SK-N-SH (cell line): ENCODE data around the gene ARHGEF40. TPM values are rescaled to one million over a fixed set of nuclear protein-coding genes. Genes with fewer than 3 reads are reported as not detected.

ENCODE experiments used
- CTCF ChIA-PET: fragments of 300-600, 350-600 bp; formaldehyde crosslinking; extraction: SDS; loops from one replicate; lab custom pipeline; 2021; lab: Yijun Ruan, JAX
- POLR2A ChIA-PET: fragments of 350-600 bp; sonication (Branson Sonifier 250); formaldehyde crosslinking; extraction: SDS; loops from one replicate; lab custom pipeline; 2020; ENCODE audit warnings: antibody characterized with exemption, inconsistent platforms; lab: Yijun Ruan, JAX
- DNase-seq: peaks from one replicate; pipeline ENCODE4 v3.0.0; 2012
- H2AFZ ChIP-seq: fragments of 200-600 bp; sonication (generic); 2 replicates; pipeline ENCODE4 v1.8.1; 2016; ENCODE audit warnings: antibody characterized with exemption, mild to moderate bottlenecking, low read depth
- H3F3A ChIP-seq: fragments of 200-600 bp; sonication (generic); replicated peaks from 2 replicates; pipeline ENCODE3; 2016; ENCODE audit warnings: antibody characterized with exemption, mild to moderate bottlenecking; ENCODE audit not compliant: insufficient read depth
- H3K27ac ChIP-seq, 2 experiments: fragments of 200-500 bp in 1 of 2; fragments of 200-600 bp in 1 of 2; sonication (Bioruptor generic) in 1 of 2; sonication (generic), shearing (Covaris generic) in 1 of 2; 2 replicates each; pipeline versions ENCODE4 v1.5.1 to v1.6.1; 2014 to 2016; ENCODE audit warnings: low read depth in 2 of 2, inconsistent platforms in 1 of 2, low read length in 1 of 2, mild to moderate bottlenecking in 1 of 2, mixed read lengths in 1 of 2
- H3K27me3 ChIP-seq: fragments of 200-600 bp; sonication (generic), shearing (Covaris generic); 2 replicates; pipeline ENCODE4 v1.6.1; 2016; ENCODE audit warnings: mixed run types; ENCODE audit not compliant: insufficient read depth
- H3K36me3 ChIP-seq, 2 experiments: fragments of 200-500 bp in 1 of 2; fragments of 200-600 bp in 1 of 2; sonication (Bioruptor generic) in 1 of 2; sonication (generic) in 1 of 2; replicated peaks in 1 of 2; 2 replicates each; pipeline versions ENCODE3 to v1.5.1; 2014 to 2016; ENCODE audit warnings: low read length in 1 of 2, mild to moderate bottlenecking in 1 of 2; ENCODE audit not compliant: insufficient read depth in 2 of 2, control insufficient read depth in 1 of 2
- H3K4me1 ChIP-seq, 2 experiments: fragments of 200-500 bp in 1 of 2; fragments of 200-600 bp in 1 of 2; sonication (Bioruptor generic) in 1 of 2; sonication (generic), shearing (Covaris generic) in 1 of 2; 2 replicates each; pipeline versions ENCODE4 v1.5.1 to v1.6.1; 2014 to 2016; ENCODE audit warnings: low read depth in 1 of 2, low read length in 1 of 2, mixed run types in 1 of 2; ENCODE audit not compliant: insufficient read depth in 2 of 2, control insufficient read depth in 1 of 2
- H3K4me2 ChIP-seq: fragments of 200-600 bp; sonication (generic), shearing (Covaris generic); 2 replicates; pipeline ENCODE4 v1.6.1; 2017; ENCODE audit warnings: mixed run types
- H3K4me3 ChIP-seq, 2 experiments: fragments of 200-500 bp in 1 of 2; fragments of 200-600 bp in 1 of 2; sonication (Bioruptor generic) in 1 of 2; sonication (generic), shearing (Covaris generic) in 1 of 2; 2 replicates each; pipeline versions ENCODE4 v1.5.1 to v1.8.1; 2014 to 2016; ENCODE audit warnings: low read depth in 2 of 2, inconsistent platforms in 1 of 2, low read length in 1 of 2, mild to moderate bottlenecking in 1 of 2, mixed read lengths in 1 of 2, moderate library complexity in 1 of 2
- H3K79me2 ChIP-seq: fragments of 200-600 bp; sonication (generic); 2 replicates; pipeline ENCODE4 v1.8.1; 2017; ENCODE audit warnings: mild to moderate bottlenecking; ENCODE audit not compliant: insufficient read depth
- H3K9ac ChIP-seq: fragments of 200-600 bp; sonication (generic); 2 replicates; pipeline ENCODE4 v1.6.1; 2017; ENCODE audit warnings: mixed run types
- H3K9me2 ChIP-seq: fragments of 200-600 bp; sonication (generic); 2 replicates; pipeline ENCODE4 v1.6.1; 2017; ENCODE audit warnings: mixed run types
- H3K9me3 ChIP-seq: fragments of 200-600 bp; sonication (generic); 2 replicates; pipeline ENCODE4 v1.6.1; 2017; ENCODE audit warnings: mixed run types, mild to moderate bottlenecking, moderate library complexity
- H4K20me1 ChIP-seq: fragments of 200-600 bp; sonication (generic); 2 replicates; pipeline ENCODE4 v1.6.1; 2017; ENCODE audit warnings: mild to moderate bottlenecking, mixed run types; ENCODE audit not compliant: insufficient read depth
- EP300 ChIP-seq, 2 experiments: IDR thresholded peaks; 2 replicates each; pipeline versions ENCODE4 v1.4.0 to v1.6.1; 2012; ENCODE audit warnings: borderline replicate concordance in 1 of 2, low read depth in 1 of 2, low read length in 1 of 2
- GABPA ChIP-seq: IDR thresholded peaks from 2 replicates; pipeline ENCODE4 v1.4.0; 2012; ENCODE audit warnings: low read depth, mild to moderate bottlenecking
- GATA2 ChIP-seq: sonication (generic); formaldehyde crosslinking; IDR thresholded peaks from 2 replicates; pipeline ENCODE4 v1.5.0; 2020; ENCODE audit warnings: mild to moderate bottlenecking, missing genetic modification reagents
- JUND ChIP-seq: IDR thresholded peaks from 2 replicates; pipeline ENCODE4 v1.4.0; 2012
- MAX ChIP-seq: IDR thresholded peaks from 2 replicates; pipeline ENCODE4 v1.4.0; 2012; ENCODE audit warnings: low read depth
- MEF2A ChIP-seq: IDR thresholded peaks from 2 replicates; pipeline ENCODE4 v1.4.0; 2012; ENCODE audit warnings: low read depth, borderline replicate concordance
- MXI1 ChIP-seq: IDR thresholded peaks from 2 replicates; pipeline ENCODE4 v1.6.1; 2012; ENCODE audit warnings: mild to moderate bottlenecking, low read depth, low read length, improper control_type of control experiment
- NFIC ChIP-seq: IDR thresholded peaks from 2 replicates; pipeline ENCODE4 v1.4.0; 2012; ENCODE audit warnings: borderline replicate concordance
- NRF1 ChIP-seq: IDR thresholded peaks from 2 replicates; pipeline ENCODE4 v1.6.1; 2012; ENCODE audit warnings: low read depth, mild to moderate bottlenecking, low read length
- POLR2AphosphoS5 ChIP-seq: IDR thresholded peaks from 2 replicates; pipeline ENCODE4 v1.6.1; 2012; ENCODE audit warnings: low read depth, low read length
- RCOR1 ChIP-seq: fragments of 150-350 bp; IDR thresholded peaks from 2 replicates; pipeline ENCODE4 v1.6.1; 2017; ENCODE audit warnings: antibody characterized with exemption, low read length
- RFX5 ChIP-seq: IDR thresholded peaks from 2 replicates; pipeline ENCODE4 v1.6.1; 2012; ENCODE audit warnings: mild to moderate bottlenecking, improper control_type of control experiment, low read length
- RXRA ChIP-seq: IDR thresholded peaks from 2 replicates; pipeline ENCODE4 v1.4.0; 2012; ENCODE audit warnings: low read depth, mild to moderate bottlenecking, borderline replicate concordance
- TCF12 ChIP-seq: IDR thresholded peaks from 2 replicates; pipeline ENCODE4 v1.4.0; 2012
- WGBS: methylation state at CpG from one replicate; pipeline ENCODE4 v1.1.6; 2017; ENCODE audit warnings: low lambda C conversion rate; 5-methylcytosine and 5-hydroxymethylcytosine counted together
- polyA plus RNA-seq, 3 experiments: library from polyadenylated mRNA; depleted of rRNA; stranded (reverse); fragments of >200 nt; gene quantifications; 2 replicates each; pipeline ENCODE4 v1.2.3, GENCODE V29; 2012
- TF ChIP-seq, protein P1 (sequence below): IDR thresholded peaks from 2 replicates; pipeline ENCODE4 v1.4.0; 2012; ENCODE audit warnings: low read depth, borderline replicate concordance
- TF ChIP-seq, protein P2 (sequence below): fragments of 200-600 bp; sonication (generic); IDR thresholded peaks from 2 replicates; pipeline ENCODE4 v1.6.1; 2017; ENCODE audit warnings: antibody characterized with exemption, mild to moderate bottlenecking, moderate library complexity
- TF ChIP-seq, protein P3 (sequence below): IDR thresholded peaks from 2 replicates; pipeline ENCODE4 v1.6.1; 2012; ENCODE audit warnings: mild to moderate bottlenecking, low read depth, low read length, moderate library complexity
- TF ChIP-seq, protein P4 (sequence below): fragments of 150-350 bp; IDR thresholded peaks from 2 replicates; pipeline ENCODE4 v1.6.1; 2016; ENCODE audit warnings: mild to moderate bottlenecking, low read depth, low read length

The ARHGEF40 gene
- polyA plus RNA-seq, 1 of the 3 experiments (the other 2 are of a cell fraction): 58.8 TPM

- H3K79me2 ChIP-seq: no peaks in the 10 kb centered on the region
- no peaks in the 10 kb centered on the region for H3K36me3 ChIP-seq
- no peaks in the 10 kb centered on the region for H4K20me1 ChIP-seq
- H2AFZ ChIP-seq: no peak overlapping the region
- no peak overlapping the region for H3K9ac ChIP-seq
- no peak for TF ChIP-seq RXRA
- TF ChIP-seq RCOR1: no peak
- TF ChIP-seq GATA2 (CRISPR knock-in tag): no peak
- TF ChIP-seq POLR2AphosphoS5: no peak
- TF ChIP-seq, protein P1, sequence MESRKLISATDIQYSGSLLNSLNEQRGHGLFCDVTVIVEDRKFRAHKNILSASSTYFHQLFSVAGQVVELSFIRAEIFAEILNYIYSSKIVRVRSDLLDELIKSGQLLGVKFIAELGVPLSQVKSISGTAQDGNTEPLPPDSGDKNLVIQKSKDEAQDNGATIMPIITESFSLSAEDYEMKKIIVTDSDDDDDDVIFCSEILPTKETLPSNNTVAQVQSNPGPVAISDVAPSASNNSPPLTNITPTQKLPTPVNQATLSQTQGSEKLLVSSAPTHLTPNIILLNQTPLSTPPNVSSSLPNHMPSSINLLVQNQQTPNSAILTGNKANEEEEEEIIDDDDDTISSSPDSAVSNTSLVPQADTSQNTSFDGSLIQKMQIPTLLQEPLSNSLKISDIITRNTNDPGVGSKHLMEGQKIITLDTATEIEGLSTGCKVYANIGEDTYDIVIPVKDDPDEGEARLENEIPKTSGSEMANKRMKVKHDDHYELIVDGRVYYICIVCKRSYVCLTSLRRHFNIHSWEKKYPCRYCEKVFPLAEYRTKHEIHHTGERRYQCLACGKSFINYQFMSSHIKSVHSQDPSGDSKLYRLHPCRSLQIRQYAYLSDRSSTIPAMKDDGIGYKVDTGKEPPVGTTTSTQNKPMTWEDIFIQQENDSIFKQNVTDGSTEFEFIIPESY: no peak
- no peak for TF ChIP-seq NFIC
- TF ChIP-seq MAX: no peak
- no peak for TF ChIP-seq TCF12
- TF ChIP-seq, protein P2, sequence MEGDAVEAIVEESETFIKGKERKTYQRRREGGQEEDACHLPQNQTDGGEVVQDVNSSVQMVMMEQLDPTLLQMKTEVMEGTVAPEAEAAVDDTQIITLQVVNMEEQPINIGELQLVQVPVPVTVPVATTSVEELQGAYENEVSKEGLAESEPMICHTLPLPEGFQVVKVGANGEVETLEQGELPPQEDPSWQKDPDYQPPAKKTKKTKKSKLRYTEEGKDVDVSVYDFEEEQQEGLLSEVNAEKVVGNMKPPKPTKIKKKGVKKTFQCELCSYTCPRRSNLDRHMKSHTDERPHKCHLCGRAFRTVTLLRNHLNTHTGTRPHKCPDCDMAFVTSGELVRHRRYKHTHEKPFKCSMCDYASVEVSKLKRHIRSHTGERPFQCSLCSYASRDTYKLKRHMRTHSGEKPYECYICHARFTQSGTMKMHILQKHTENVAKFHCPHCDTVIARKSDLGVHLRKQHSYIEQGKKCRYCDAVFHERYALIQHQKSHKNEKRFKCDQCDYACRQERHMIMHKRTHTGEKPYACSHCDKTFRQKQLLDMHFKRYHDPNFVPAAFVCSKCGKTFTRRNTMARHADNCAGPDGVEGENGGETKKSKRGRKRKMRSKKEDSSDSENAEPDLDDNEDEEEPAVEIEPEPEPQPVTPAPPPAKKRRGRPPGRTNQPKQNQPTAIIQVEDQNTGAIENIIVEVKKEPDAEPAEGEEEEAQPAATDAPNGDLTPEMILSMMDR: no peak
- no peak for TF ChIP-seq EP300 (IDR thresholded peaks at IDR 0.05; ENCODE audit: borderline replicate concordance in 1 of 2, low read depth in 1 of 2, low read length in 1 of 2)
- no peak for TF ChIP-seq GABPA
- TF ChIP-seq, protein P3, sequence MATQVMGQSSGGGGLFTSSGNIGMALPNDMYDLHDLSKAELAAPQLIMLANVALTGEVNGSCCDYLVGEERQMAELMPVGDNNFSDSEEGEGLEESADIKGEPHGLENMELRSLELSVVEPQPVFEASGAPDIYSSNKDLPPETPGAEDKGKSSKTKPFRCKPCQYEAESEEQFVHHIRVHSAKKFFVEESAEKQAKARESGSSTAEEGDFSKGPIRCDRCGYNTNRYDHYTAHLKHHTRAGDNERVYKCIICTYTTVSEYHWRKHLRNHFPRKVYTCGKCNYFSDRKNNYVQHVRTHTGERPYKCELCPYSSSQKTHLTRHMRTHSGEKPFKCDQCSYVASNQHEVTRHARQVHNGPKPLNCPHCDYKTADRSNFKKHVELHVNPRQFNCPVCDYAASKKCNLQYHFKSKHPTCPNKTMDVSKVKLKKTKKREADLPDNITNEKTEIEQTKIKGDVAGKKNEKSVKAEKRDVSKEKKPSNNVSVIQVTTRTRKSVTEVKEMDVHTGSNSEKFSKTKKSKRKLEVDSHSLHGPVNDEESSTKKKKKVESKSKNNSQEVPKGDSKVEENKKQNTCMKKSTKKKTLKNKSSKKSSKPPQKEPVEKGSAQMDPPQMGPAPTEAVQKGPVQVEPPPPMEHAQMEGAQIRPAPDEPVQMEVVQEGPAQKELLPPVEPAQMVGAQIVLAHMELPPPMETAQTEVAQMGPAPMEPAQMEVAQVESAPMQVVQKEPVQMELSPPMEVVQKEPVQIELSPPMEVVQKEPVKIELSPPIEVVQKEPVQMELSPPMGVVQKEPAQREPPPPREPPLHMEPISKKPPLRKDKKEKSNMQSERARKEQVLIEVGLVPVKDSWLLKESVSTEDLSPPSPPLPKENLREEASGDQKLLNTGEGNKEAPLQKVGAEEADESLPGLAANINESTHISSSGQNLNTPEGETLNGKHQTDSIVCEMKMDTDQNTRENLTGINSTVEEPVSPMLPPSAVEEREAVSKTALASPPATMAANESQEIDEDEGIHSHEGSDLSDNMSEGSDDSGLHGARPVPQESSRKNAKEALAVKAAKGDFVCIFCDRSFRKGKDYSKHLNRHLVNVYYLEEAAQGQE: no peak
- no peak for TF ChIP-seq NRF1
- TF ChIP-seq, protein P4, sequence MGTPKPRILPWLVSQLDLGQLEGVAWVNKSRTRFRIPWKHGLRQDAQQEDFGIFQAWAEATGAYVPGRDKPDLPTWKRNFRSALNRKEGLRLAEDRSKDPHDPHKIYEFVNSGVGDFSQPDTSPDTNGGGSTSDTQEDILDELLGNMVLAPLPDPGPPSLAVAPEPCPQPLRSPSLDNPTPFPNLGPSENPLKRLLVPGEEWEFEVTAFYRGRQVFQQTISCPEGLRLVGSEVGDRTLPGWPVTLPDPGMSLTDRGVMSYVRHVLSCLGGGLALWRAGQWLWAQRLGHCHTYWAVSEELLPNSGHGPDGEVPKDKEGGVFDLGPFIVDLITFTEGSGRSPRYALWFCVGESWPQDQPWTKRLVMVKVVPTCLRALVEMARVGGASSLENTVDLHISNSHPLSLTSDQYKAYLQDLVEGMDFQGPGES: no peak
- TF ChIP-seq RFX5: no peak
- TF ChIP-seq JUND: no peak
- no peak for TF ChIP-seq MEF2A
- no peak for TF ChIP-seq MXI1
- TF ChIP-seq, all 33 proteins: peak for 0
- Histone ChIP-seq H3K27ac (no peak overlapping the region), H3K4me1 (no peaks in the 10 kb centered on the region), H3K27me3 (no peaks in the 10 kb centered on the region), H3K9me2 (no peaks in the 10 kb centered on the region), H3K4me2 (no peak overlapping the region), H3F3A (peaks cover 6% of the 10 kb centered on the region), H3K4me3 (no peak overlapping the region), H3K9me3 (no peaks in the 10 kb centered on the region)
- no peak for DNase-seq
- POLR2A ChIA-PET: no interaction called here
- CTCF ChIA-PET: interaction anchor here (1.8 to 2.1 kb wide), 4 partner anchors 14 to 40 kb away, joined by 5 to 7 read pairs (median 7); no protein-coding TSS in a partner anchor
- WGBS: 57% methylated on average over 3 of the region's 3 CpGs
Measured at GRCh38 chr14:21054123-21054767, 15.9 kb upstream of the ARHGEF40 start.
